SK-N-MC (cell line): ENCODE measurements around the gene ASCL2.

Experiments used
- DNase-seq: peaks from one replicate; pipeline ENCODE4 v3.0.0-alpha.2; 2011; ENCODE audit warnings: low read depth, low spot score
- H3K27ac ChIP-seq: fragments of 200-600 bp; sonication (generic); 2 replicates; pipeline ENCODE4 v1.5.1; 2016; ENCODE audit warnings: mixed run types
- H3K36me3 ChIP-seq: fragments of 200-600 bp; sonication (generic); 2 replicates; pipeline ENCODE4 v1.6.1; 2017; ENCODE audit warnings: antibody characterized with exemption, low read length, mixed read lengths; ENCODE audit not compliant: insufficient read depth
- H3K4me3 ChIP-seq: fragments of 200-600 bp; sonication (generic); 2 replicates; pipeline ENCODE4 v1.5.1; 2016
- H3K9ac ChIP-seq: fragments of 200-600 bp; sonication (generic); 2 replicates; pipeline ENCODE4 v1.8.0; 2017; ENCODE audit warnings: mixed run types, mixed read lengths; ENCODE audit not compliant: insufficient read length
- H3K9me3 ChIP-seq: fragments of 200-600 bp; sonication (generic); 2 replicates; pipeline ENCODE4 v1.6.1; 2017; ENCODE audit warnings: low read depth, mild to moderate bottlenecking, antibody characterized with exemption, low read length, moderate library complexity, mixed read lengths
- EZH2 ChIP-seq: fragments of 200-600 bp; sonication (generic); IDR thresholded peaks from one replicate; pipeline ENCODE4 v1.6.1; 2017; ENCODE audit warnings: antibody characterized with exemption
- FOXP2 ChIP-seq: optimal IDR thresholded peaks from 2 replicates; pipeline ENCODE3; 2011; ENCODE audit warnings: mild to moderate bottlenecking, moderate library complexity; ENCODE audit not compliant: insufficient read depth; ENCODE audit errors: extremely low read length, control extremely low read depth
- POLR2AphosphoS5 ChIP-seq: IDR thresholded peaks from 2 replicates; pipeline ENCODE4 v1.6.1; 2012; ENCODE audit warnings: mild to moderate bottlenecking, low read depth, low read length, borderline replicate concordance

ASCL2 gene

DNA sequence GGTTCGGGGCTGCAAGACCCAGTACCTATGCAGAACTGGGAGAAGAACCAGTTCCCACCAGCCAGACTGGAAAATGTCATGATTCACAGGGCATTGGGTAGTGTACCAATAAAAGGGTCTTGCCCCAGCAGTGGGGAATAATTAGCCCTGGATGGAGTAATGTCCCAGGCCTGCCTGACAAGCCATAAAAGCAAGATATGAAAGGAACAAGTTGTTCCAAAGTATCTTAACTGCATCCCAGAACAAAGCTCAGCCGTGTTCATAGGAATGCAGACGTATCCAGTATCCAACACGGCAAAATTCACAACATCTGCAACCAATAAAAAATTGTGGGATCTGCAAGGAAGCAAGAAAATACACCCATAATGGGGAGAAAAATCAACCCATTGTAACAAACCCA lies 47.9 kb downstream of the ASCL2 start:
- TF ChIP-seq EZH2 (no peak), FOXP2 (no peak), POLR2AphosphoS5 (no peak)

DNA sequence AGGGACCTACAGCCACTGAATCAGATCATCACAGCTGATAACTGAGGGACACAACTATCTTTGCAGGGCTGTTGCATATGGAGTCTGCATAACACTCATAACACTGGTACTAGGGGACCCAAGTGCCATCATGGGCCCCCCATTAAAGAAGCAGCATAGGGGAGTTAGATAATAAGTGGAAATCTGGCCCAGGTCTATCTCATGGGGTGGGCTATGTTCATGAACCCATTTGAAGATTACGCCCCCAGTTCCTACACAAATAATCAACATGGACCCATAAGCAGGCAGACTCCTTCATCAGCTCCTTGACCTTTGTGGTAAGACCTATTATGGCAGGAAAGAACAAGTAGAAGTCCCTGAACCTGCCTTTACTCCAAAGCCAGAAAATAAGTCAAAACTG lies 48.8 kb downstream of the ASCL2 start:
- no peaks in the 10 kb centered on the region for H3K36me3 ChIP-seq

More for the DNA sequence above, 47.9 kb downstream of the ASCL2 start:
- H3K9me3 ChIP-seq = no peaks in the 10 kb centered on the region
- H3K36me3 ChIP-seq = no peaks in the 10 kb centered on the region
- no peak overlapping the region for H3K4me3 ChIP-seq
- DNase-seq = no peak
- no peak overlapping the region for H3K9ac ChIP-seq
- H3K27ac ChIP-seq = no peak overlapping the region

GRCh38 chr11:2221024-2221423 lies 49.4 kb downstream of the ASCL2 start:
- H3K4me3 ChIP-seq = no peak overlapping the region
- H3K27ac ChIP-seq = no peak overlapping the region
- no peak overlapping the region for H3K9ac ChIP-seq
- DNase-seq = no peak
- TF ChIP-seq EZH2 (no peak), POLR2AphosphoS5 (no peak), FOXP2 (no peak)
- no peaks in the 10 kb centered on the region for H3K9me3 ChIP-seq
- H3K36me3 ChIP-seq = no peaks in the 10 kb centered on the region

More for the DNA sequence above, 48.8 kb downstream of the ASCL2 start:
- TF ChIP-seq FOXP2 = no peak
- no peak for TF ChIP-seq EZH2
- no peak for TF ChIP-seq POLR2AphosphoS5
- H3K27ac ChIP-seq = no peak overlapping the region
- no peak overlapping the region for H3K9ac ChIP-seq
- H3K4me3 ChIP-seq = no peak overlapping the region
- DNase-seq = no peak
- H3K9me3 ChIP-seq = no peaks in the 10 kb centered on the region

DNA sequence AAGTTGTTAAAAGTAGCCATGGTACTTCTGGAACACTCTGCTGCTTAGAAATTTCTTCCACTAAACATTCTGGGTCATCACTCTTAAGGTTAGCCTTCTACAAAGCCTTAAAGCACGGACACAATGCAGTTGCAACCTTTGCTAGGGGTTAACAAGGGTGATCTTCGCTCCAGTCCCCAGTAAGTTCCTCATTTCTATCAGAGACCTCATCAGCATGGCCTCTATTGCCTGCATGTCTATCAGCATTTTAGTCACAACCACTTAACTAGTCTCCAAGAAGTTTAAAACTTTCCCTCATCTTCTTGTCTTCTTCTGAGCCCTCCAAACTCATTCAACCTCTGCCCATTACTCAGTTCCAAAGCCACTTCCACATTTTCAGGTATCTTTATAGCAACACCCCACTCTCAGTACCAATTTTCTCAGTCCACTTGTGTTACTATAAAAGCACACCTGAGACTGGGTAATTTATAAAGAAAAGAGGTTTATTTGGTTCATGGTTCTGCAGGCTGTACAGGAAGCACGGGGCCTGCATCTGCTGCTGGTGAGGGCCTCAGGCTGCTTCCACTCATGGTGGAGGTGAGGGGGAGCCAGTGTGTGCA lies 50.1 kb downstream of the ASCL2 start:
- Histone ChIP-seq H3K4me3 (no peak overlapping the region), H3K27ac (no peak overlapping the region), H3K9ac (no peak overlapping the region), H3K36me3 (no peaks in the 10 kb centered on the region), H3K9me3 (no peaks in the 10 kb centered on the region)
- DNase-seq = no peak
- TF ChIP-seq POLR2AphosphoS5 (no peak), EZH2 (no peak), FOXP2 (no peak)

- Histone ChIP-seq H3K4me3 (no peak overlapping the region), H3K27ac (no peak overlapping the region), H3K36me3 (no peaks in the 10 kb centered on the region), H3K9me3 (no peaks in the 10 kb centered on the region), H3K9ac (no peak overlapping the region)
- DNase-seq = no peak
- TF ChIP-seq FOXP2 (no peak), POLR2AphosphoS5 (no peak)
Observed at GRCh38 chr11:2219318-2220017, 50.9 kb downstream of the ASCL2 start.
